HepG2 (cell line): ENCODE results near the gene NOC3L. TPM values are rescaled to one million over a fixed set of nuclear protein-coding genes. Genes with fewer than 3 reads are reported as not detected.

Experiments used
- ATAD3A ChIP-seq: sonication (generic); formaldehyde crosslinking; IDR thresholded peaks from 2 replicates; pipeline ENCODE4 v1.4.0; 2020; ENCODE audit warnings: missing genetic modification reagents
- CEBPG ChIP-seq: IDR thresholded peaks from 2 replicates; pipeline ENCODE4 v1.6.1; 2016
- HDAC1 ChIP-seq: sonication (generic); formaldehyde crosslinking; IDR thresholded peaks from 2 replicates; pipeline ENCODE4 v1.5.1; 2020; ENCODE audit warnings: mild to moderate bottlenecking, missing genetic modification reagents
- HOXA3 ChIP-seq: sonication (generic); formaldehyde crosslinking; IDR thresholded peaks from 2 replicates; pipeline ENCODE4 v1.5.0; 2020; ENCODE audit warnings: missing genetic modification reagents
- POLR2AphosphoS5 ChIP-seq: IDR thresholded peaks from 2 replicates; pipeline ENCODE4 v1.6.1; 2012; ENCODE audit warnings: low read depth, low read length
- RXRB ChIP-seq: IDR thresholded peaks from 2 replicates; pipeline ENCODE4 v1.6.1; 2016; ENCODE audit warnings: borderline replicate concordance, missing genetic modification reagents, missing compliant biosample characterization
- USF2 ChIP-seq, 2 experiments: sonication (generic) in 1 of 2; formaldehyde crosslinking in 1 of 2; IDR thresholded peaks; 2 replicates each; pipeline versions ENCODE4 v1.5.1 to v1.6.1; 2011 to 2020; ENCODE audit warnings: borderline replicate concordance in 1 of 2, low read depth in 1 of 2, low read length in 1 of 2, mild to moderate bottlenecking in 1 of 2, missing genetic modification reagents in 1 of 2, moderate library complexity in 1 of 2
- ZGPAT ChIP-seq: IDR thresholded peaks from 2 replicates; pipeline ENCODE4 v1.6.1; 2016; ENCODE audit warnings: mild to moderate bottlenecking
- ZNF350 ChIP-seq: sonication (generic); formaldehyde crosslinking; IDR thresholded peaks from 2 replicates; pipeline ENCODE4 v1.4.0; 2020; ENCODE audit warnings: mild to moderate bottlenecking, low read depth, missing genetic modification reagents, borderline replicate concordance
- ZNF616 ChIP-seq: sonication (generic); formaldehyde crosslinking; IDR thresholded peaks from 2 replicates; pipeline ENCODE4 v1.5.0; 2020; ENCODE audit warnings: low read depth, mild to moderate bottlenecking, missing genetic modification reagents
- ZNF652 ChIP-seq: IDR thresholded peaks from 2 replicates; pipeline ENCODE4 v1.6.1; 2016; ENCODE audit warnings: low read depth, borderline replicate concordance
- polyA plus RNA-seq, 8 experiments: library from polyadenylated mRNA; depleted of rRNA in 3 of 8; stranded (reverse) in 7 of 8; unstranded in 1 of 8; fragments of >200 nt; fragmentation: Illumina TruSeq in 4 of 8; extraction: Trizol in 4 of 8; gene quantifications; 2 replicates each; pipeline versions ENCODE4 v1.2.1 to v1.2.3, GENCODE V29; 2011 to 2016; ENCODE audit warnings: low read depth in 4 of 8, missing spikeins in 1 of 8, mixed read lengths in 1 of 8; ENCODE audit not compliant: insufficient read depth in 1 of 8
- total RNA-seq, 5 experiments: library from RNA; depleted of rRNA; stranded (reverse); fragments of >200 nt; fragmentation: Illumina TruSeq; extraction: Trizol; gene quantifications; 2 replicates each; pipeline ENCODE4 v1.2.3, GENCODE V29; 2016; ENCODE audit warnings: low read depth in 1 of 5
- TF ChIP-seq, protein P1 (sequence below): sonication (generic); formaldehyde crosslinking; IDR thresholded peaks from 2 replicates; pipeline ENCODE4 v1.4.0; 2020; ENCODE audit warnings: mild to moderate bottlenecking, missing genetic modification reagents
- TF ChIP-seq, protein P2 (sequence below): sonication (generic); formaldehyde crosslinking; IDR thresholded peaks from 2 replicates; pipeline ENCODE4 v1.4.0; 2020; ENCODE audit warnings: missing genetic modification reagents
- TF ChIP-seq, protein P3 (sequence below): IDR thresholded peaks from 2 replicates; pipeline ENCODE4 v1.6.1; 2016; ENCODE audit warnings: control low read depth
- TF ChIP-seq, protein P4 (sequence below): sonication (generic); formaldehyde crosslinking; IDR thresholded peaks from 2 replicates; pipeline ENCODE4 v1.8.1; 2023; ENCODE audit warnings: missing genetic modification reagents, inconsistent platforms, borderline replicate concordance
- TF ChIP-seq, protein P5 (sequence below): sonication (generic); formaldehyde crosslinking; IDR thresholded peaks from 2 replicates; pipeline ENCODE4 v1.8.0; 2022; ENCODE audit warnings: mild to moderate bottlenecking, missing genetic modification reagents; ENCODE audit not compliant: insufficient replicate concordance

Gene NOC3L
- total and polyA plus RNA-seq, 2 of the 13 experiments (the other 11 are each of a cell fraction or from before 2014, with no cell fraction given), result 7.8 to 36.6 TPM

DNA sequence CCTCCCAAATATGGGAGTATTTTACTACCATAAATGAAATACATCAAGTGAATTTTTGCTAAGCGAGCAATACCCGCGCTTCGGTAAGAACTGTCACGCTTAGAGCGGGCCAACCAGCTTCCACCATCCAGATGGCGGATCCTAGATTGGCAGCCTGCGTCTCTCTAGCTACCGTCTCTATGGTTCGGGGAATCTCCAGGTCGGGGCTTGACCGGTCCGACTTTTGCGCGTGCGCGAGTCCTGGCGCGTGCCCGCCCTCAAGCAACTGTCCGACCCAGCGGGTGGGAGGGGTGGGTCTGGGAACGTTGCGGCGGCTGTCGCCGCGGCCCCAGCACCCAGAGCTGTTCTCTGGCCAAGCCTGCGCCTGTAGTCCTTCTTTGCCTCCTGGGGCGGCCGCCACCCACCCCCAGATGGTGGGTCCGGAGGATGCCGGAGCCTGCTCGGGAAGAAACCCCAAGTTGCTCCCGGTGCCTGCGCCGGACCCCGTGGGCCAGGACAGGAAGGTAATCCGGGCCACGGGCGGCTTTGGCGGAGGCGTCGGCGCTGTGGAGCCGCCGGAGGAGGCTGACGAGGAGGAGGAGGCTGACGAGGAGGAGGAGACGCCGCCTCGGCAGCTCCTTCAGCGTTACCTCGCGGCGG lies 39.6 kb upstream of the NOC3L start, which contains the start of gene TBC1D12 (continued):
- TF ChIP-seq, protein P1, sequence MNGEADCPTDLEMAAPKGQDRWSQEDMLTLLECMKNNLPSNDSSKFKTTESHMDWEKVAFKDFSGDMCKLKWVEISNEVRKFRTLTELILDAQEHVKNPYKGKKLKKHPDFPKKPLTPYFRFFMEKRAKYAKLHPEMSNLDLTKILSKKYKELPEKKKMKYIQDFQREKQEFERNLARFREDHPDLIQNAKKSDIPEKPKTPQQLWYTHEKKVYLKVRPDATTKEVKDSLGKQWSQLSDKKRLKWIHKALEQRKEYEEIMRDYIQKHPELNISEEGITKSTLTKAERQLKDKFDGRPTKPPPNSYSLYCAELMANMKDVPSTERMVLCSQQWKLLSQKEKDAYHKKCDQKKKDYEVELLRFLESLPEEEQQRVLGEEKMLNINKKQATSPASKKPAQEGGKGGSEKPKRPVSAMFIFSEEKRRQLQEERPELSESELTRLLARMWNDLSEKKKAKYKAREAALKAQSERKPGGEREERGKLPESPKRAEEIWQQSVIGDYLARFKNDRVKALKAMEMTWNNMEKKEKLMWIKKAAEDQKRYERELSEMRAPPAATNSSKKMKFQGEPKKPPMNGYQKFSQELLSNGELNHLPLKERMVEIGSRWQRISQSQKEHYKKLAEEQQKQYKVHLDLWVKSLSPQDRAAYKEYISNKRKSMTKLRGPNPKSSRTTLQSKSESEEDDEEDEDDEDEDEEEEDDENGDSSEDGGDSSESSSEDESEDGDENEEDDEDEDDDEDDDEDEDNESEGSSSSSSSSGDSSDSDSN, result peak; percentile 92
- TF ChIP-seq, protein P2, sequence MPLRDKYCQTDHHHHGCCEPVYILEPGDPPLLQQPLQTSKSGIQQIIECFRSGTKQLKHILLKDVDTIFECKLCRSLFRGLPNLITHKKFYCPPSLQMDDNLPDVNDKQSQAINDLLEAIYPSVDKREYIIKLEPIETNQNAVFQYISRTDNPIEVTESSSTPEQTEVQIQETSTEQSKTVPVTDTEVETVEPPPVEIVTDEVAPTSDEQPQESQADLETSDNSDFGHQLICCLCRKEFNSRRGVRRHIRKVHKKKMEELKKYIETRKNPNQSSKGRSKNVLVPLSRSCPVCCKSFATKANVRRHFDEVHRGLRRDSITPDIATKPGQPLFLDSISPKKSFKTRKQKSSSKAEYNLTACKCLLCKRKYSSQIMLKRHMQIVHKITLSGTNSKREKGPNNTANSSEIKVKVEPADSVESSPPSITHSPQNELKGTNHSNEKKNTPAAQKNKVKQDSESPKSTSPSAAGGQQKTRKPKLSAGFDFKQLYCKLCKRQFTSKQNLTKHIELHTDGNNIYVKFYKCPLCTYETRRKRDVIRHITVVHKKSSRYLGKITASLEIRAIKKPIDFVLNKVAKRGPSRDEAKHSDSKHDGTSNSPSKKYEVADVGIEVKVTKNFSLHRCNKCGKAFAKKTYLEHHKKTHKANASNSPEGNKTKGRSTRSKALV, result peak; percentile 81
- TF ChIP-seq USF2 (IDR thresholded peaks at IDR 0.05; ENCODE audit: low read depth, low read length), result no peak
- TF ChIP-seq USF2 (CRISPR knock-in tag; IDR thresholded peaks at IDR 0.05; ENCODE audit: borderline replicate concordance), result peak; percentile 43; the same call in 1 of the 2 replicates
- peak; percentile 90 for TF ChIP-seq HOXA3 (CRISPR knock-in tag)
- TF ChIP-seq, protein P3, sequence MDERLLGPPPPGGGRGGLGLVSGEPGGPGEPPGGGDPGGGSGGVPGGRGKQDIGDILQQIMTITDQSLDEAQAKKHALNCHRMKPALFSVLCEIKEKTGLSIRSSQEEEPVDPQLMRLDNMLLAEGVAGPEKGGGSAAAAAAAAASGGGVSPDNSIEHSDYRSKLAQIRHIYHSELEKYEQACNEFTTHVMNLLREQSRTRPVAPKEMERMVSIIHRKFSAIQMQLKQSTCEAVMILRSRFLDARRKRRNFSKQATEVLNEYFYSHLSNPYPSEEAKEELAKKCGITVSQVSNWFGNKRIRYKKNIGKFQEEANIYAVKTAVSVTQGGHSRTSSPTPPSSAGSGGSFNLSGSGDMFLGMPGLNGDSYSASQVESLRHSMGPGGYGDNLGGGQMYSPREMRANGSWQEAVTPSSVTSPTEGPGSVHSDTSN (CRISPR knock-in tag), result peak; percentile 83
- TF ChIP-seq ATAD3A (CRISPR knock-in tag), result no peak
- TF ChIP-seq, protein P4, sequence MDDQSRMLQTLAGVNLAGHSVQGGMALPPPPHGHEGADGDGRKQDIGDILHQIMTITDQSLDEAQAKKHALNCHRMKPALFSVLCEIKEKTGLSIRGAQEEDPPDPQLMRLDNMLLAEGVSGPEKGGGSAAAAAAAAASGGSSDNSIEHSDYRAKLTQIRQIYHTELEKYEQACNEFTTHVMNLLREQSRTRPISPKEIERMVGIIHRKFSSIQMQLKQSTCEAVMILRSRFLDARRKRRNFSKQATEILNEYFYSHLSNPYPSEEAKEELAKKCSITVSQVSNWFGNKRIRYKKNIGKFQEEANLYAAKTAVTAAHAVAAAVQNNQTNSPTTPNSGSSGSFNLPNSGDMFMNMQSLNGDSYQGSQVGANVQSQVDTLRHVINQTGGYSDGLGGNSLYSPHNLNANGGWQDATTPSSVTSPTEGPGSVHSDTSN (CRISPR knock-in tag), result 0 out of 2 replicates have a peak, but pooled peaks have one; percentile 51
- no peak for TF ChIP-seq ZNF652 (CRISPR knock-in tag)
- peak; percentile 73 for TF ChIP-seq ZGPAT (CRISPR knock-in tag)
- TF ChIP-seq, protein P5, sequence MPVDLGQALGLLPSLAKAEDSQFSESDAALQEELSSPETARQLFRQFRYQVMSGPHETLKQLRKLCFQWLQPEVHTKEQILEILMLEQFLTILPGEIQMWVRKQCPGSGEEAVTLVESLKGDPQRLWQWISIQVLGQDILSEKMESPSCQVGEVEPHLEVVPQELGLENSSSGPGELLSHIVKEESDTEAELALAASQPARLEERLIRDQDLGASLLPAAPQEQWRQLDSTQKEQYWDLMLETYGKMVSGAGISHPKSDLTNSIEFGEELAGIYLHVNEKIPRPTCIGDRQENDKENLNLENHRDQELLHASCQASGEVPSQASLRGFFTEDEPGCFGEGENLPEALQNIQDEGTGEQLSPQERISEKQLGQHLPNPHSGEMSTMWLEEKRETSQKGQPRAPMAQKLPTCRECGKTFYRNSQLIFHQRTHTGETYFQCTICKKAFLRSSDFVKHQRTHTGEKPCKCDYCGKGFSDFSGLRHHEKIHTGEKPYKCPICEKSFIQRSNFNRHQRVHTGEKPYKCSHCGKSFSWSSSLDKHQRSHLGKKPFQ (CRISPR knock-in tag), result peak; percentile 84
- TF ChIP-seq ZNF616, result no peak
- peak; percentile 23; the same call in 1 of the 2 replicates for TF ChIP-seq RXRB (CRISPR knock-in tag)
- peak; percentile 71 for TF ChIP-seq HDAC1 (CRISPR knock-in tag)
- TF ChIP-seq ZNF350, result peak; percentile 58; the same call in 1 of the 2 replicates
- TF ChIP-seq POLR2AphosphoS5, result peak; percentile 71
- 0 out of 2 replicates have a peak, but pooled peaks have one; percentile 1 for TF ChIP-seq CEBPG (CRISPR knock-in tag)
